GM18508 (cell line): ENCODE data around the gene ASCC1.

Experiments
- ATAC-seq: cut with Tn5 transposase; IDR thresholded peaks from one replicate; pipeline ENCODE4 v1.9.1; 2021; ENCODE audit warnings: moderate number of reproducible peaks; ENCODE audit not compliant: insufficient read depth, unreplicated experiment

The ASCC1 gene

DNA sequence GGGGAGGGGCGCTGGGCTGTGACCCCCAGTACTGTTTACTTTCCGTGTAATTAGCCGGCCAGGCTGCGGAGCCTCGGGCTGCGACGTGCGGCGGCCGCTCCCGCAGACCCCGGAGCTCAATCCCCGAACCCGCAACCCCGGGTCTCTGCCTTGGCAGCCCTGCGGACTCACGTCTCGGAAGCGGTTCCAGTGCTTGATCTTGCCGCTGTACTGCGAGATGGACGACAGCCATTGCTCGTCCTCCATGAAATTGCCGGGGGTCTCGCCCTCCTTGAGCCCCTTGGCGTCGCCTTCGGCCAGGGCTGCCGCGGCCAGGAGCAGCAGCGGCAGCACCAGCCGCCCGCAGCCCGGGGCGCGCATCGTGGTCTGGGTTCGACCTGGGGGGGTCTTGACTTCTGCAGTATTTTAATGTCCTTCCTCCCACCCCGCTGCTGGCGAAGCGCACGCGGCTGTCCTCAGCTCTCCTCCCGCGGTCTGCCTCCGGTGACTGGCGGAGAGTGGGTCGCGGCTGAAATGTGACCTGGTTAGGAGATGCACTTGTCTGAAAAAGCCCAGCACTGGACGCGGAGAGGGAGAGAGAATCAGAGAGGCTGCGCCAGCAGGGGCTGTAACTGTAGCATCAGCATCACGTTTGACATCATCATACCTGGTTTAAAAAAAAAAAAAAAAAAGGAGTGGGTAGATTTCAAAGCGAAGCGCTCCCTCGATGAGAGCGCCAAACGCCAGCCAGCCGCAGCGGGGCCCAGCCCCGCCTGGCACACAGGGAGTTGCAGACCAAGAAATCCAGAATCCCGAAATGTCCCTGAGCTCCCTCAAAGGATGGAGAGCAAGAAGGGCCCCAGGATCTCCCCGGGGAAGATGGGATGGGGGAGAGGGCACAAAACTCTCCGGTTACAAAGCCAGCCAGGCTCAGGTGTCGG, 127.8 kb downstream of the ASCC1 start, which contains the start of gene SPOCK2:
SPOCK2 (minus strand) TSS at position 583 of the 920 bp plus-strand sequence; CDS start at position 360, 223 bp downstream.
- ATAC-seq = no peak

DNA sequence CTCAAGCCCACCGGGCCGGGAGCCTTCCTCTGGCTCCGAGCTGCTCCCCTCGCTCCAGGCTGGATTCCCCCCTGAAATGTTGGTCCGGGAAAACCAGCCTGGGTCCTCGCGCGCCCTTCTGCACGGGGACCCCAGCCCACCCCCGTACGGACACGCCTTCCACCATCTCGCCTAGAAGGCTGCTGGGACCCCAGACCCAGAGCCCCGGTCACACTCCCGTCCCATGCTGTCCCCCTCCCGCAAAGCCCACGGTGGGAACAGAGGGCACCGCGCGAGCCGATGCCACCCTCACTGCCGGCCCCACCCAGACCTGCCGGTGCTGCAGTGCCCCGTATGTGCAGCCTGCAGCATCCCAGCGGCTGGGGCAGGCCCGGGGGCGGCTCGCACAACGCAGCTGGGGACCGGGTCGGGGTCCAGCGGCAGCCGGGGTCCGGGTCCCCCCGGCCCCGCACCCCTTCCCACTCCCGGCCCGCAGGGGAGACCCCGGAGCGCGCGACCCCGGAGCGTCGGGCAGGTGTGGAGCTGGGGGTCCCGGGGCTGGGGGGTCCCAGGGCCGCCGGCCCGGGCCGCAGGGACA, 128.6 kb downstream of the ASCC1 start:
- ATAC-seq = no peak

DNA sequence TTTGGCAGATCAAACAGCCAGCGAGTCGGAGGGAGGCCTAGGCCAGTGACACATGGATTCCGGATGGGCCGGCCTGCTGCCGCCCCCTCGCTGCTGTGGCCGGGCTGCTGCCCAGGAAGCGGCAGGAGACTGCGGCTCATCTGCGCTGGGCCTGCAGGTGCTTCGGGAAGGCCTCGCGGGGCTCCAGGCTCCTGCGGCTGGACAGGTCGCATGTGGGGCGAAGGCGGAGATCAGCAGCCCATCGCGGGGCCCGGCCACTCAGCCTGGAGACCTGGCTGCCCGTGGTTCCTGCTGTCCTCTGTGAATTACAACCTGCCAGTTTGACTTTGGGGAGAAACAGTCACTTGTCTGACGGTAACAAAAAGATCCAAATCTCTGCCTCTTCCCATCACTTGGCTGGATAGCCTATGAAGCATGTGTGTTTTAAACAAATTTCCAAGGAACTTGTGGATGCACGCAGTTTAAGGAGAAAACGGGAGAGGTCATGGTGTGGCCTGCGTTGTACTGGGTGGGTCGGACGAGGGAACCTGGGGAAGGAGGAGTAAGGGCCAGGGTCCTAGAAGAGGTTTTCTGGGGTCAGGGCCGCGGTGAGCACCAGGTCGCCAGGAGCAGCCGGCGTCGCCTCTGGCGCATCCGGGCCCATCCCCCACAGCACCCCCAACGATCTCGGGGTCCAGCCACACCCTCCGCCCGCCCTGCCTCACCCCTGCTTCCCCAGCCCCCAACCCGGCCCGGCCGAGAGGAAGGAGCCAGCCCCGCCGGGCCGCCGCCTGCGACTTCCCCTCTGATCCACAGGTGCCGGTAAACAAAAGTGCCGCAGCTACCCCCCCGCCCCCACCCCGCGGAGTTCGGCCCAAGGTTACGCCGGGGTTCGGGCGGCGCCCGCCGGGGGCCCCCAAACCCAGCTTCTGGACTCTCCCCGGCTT, 129.3 kb downstream of the ASCC1 start:
- ATAC-seq = no peak

DNA sequence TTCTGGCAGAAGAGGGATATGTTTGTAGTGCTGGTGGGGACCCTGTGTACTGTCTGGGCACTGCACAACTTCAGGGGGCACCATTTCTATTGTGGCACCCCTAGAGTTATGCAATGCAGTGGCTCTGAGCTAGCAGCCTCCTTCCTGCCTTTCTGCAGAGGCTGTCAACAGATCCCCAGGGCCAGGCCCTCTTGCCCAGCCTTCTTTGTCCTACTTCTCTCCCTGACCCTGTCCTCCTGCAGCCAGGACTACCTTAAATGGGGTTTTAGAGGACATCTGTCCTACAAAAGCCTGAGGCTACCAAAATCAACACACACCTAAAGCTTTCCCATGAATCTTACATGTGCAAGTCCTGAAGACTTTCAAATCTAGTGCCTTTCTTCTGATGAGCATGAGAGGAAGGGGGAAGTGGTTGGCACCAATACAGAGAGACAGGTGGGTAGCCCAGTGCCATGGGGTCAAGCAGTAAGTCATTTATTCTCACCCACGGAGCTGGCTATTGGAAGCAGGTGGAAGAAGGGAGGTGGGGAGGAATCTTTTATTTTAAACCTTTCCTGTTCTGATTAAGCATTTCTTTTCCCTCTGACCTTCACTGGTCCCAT, 130.1 kb downstream of the ASCC1 start:
- ATAC-seq = no peak

DNA sequence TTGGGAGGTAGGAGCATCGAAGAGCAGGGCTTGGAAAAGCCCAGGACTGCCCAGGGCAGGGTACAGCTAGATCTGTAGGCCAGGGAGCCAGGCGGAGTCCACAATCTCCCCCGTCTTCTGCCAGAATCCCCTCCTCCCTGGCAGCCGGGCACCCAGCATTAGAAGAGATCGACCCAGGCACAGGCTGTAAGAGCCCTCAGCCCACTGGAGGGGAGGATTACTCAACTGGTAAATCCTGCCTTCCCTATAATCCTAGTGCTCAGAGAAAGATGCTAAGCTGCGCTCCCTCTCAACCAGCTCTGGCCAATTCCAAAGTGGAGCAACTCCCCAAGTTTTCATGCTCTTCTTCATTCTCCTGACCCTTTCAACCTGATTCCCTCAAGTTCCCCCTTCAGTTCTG, 130.9 kb downstream of the ASCC1 start:
- ATAC-seq = no peak

DNA sequence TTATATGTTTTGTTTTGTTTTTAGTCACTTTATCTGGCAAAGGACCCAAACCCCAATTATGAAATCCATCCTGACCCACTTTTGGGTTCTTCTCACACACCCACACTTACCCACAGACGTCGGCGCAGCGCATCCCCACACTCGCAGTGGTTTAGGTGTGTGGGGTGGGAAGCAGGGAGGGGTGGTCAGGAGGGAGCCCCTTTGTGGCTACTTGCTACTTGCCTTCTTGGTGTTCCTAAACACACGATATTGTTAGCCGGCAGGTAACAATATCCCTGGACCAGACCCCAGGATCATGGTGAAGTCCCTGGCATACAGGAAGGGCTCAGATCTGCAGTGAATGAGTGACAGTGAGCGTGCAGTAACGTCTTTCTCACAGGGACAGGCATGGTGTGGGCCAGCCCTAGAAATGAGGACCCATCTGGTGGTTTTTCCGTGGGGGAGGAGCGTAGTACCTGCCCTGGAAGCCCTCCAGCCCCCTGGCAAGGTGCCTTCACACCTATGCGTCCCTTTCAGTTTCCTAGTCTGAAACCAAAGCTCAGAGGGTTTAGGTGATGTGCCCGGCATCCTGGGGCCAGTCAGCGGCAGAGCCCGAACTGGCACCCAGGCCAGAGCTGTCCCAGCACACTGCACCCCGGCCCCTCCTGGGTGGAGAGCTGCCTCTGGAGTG, 132.2 kb downstream of the ASCC1 start:
- no peak for ATAC-seq

DNA sequence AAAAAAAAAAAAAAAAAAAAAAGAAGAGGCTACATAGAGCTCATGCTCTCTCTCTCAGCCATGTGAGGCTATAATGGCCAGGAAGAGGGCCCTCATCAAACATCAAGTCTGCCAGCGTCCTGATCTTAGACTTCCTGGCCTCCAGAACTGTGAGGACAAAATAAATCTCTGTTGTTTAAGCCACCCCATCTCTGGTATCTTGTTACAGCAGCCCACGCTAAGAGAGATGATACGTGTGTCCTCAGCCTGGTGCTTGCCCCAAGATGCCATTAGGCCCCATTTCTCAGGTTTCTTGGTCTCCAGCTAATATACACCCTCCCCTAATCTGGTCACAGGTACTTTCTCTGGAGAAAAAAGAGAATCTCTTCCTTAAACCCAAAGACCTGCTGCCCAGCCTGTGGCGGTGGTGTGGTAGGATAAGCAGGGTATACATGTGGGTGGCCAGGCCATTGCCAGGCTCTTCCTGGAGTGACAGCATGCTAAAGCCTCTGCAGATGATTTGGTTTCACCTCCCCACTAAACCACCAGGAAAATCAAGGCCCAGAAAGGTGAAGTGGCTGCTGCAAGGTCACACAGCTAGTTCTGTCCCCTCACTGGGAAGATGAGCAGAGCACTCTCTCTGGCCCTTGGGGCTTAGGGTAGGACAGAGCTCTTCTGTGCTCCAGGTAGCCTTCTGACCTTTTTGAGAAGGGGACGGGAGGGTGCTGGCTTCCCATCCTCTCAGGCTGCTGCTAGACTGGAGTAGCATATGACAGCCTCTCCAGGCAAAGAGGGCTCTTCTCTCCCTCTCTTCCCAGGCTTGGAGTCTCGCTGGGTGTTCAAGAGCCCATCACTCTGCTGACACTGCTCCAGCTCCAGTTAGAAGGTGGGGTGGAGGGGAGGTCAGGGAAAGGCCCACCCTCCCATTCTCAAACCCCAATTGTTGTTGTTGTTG, 133.0 kb downstream of the ASCC1 start:
- ATAC-seq = no peak

DNA sequence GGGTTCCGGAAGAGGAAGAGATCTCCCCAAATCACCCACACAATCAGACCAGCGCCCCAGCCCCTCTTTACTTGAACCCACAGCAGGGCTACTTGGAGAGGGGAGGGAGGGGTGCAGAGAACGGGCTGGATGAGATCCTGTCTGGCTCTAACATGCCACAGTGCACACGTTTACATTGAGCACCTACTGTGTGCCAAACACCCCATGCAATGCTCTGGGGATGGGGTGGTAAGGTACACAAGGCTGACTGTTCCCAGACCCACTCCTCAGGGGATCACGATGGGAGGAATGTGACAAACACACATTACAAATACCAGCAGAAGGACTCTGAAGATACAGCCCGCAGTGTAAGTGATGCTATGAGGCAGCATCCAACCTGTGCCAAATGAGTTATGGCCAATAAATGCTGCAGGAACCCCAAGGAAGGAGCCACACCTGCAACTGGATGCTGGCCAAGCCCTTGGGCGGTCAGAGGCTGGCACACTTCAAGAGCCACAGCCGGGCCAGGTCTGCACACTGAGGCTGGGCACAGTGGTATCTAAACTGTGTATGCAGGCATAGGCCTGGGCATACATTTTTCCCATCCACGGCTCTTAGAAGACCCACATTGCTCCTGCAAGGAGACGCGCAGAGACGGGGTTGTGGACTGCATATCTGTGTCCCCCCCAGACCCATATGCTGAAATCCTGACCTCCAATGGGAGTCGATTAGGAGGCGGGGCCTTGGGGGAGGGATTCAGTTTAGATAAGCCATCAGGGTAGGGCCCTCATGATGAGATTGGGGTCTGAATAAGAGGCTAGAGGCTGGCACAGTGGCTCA, 134.1 kb downstream of the ASCC1 start:
- ATAC-seq = no peak

DNA sequence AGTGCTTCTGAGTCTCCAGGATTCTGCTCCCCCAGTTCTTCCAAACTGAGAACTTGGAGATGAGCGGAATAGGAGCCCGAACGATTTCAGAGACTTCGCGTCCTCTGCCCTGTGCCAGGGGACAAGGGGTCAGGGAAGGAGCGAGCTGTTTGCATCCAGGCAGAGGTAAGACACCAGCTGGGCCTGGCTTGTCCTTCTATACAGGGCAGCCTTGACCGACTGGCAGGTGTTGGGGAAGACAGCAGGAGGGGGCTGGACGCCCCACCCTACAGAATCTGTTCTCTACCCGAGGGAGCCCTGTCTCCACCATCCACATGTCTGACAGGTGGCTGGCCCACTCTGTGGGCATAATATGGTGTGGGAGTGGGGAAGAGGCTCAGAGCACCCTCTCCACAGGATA, 134.9 kb downstream of the ASCC1 start:
- no peak for ATAC-seq

DNA sequence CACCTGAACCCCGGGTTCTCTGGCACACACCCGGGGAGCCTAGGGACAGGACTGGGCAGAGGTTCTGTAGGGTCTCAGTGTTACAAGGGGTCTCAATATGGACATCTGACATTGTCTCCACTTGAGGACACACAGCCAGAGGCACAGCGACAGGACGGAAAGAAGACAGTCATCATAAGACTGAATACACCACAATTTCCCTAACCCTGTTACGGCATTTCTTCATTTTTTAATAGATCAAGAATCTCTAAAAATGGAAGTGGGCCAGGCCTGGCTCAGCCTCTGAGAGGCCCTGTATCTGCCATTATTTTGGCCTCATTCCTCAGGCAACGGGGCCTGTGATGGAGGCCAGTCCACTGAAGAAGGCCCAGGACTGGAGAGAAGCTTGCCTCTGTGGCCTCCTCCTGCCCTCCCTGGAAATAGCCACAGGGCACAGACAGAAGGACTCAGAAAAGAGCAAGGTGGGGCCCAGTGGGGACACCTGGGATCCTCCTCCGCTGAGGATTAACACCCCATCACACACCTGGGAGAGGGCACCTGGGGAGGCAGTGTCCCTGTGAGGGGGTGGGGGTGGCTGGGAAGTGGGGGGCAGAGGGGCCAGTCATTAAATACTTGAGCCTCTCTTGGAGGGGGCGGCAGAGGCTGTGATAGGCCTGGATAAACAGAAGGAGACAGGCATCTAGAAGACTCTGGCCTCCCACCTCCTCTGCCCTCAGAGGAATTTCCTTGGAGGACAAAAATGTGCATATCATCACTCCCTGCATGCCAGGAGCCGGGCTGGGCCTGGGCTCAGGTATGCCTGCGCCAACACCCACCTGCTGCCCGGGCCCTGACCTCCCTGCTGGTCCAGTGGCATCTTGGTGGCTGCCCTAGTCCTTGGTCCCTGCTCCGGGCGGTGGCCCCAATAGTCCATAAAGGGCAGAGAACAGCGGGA, 135.8 kb downstream of the ASCC1 start:
- ATAC-seq = no peak

DNA sequence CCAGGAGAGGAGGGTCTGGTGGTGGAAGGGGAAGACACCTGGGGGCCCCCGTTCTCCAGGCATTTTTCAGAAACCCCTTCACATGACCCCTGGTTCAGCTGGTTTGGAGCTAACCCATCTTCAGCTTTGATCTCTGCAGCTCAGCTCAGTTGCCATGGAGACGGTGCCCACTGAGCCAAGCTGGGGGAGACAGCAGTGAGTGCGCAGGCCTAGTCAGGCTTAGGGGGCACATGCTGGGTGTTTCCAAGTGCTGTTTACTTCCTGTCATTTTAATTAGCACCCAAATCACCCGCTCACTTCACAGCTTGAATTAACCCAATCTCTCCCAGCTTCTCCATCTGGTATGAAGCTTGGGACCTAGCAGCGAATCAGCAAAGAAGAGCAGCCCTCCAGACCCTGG, 136.7 kb downstream of the ASCC1 start:
- no peak for ATAC-seq

DNA sequence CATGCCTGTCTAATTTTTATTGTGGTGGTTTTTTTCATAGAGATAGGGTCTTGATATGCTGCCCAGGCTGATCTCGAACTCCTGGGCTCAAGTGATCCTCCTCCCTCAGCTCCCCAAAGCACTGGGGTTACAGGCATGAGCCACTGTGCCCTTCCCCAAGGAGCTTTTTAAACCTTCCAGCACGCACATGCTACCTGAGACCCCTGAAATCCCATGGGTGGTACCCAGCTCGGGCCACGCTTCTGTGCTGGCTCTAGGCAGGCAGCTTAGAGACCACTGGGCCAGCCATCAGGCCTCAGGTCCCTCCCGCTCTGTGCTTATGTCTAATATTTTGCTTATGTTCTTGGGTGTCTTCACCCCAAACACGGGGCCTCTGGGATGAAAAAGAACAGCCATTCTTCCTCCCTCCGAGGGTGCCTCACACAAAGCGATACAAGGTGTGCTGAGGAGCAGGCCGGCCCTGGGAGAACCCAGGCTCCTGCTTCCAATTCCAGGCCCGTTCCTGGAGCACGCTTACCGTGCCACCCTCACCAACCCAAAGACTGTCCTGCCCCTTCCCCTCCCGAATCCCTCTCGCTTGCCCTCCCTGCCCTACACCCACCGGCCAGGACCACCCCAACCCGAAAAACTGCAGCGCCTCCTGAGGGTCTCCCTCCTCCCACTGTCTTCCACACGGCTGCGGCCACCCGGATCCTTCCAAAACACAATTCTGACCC, 138.6 kb downstream of the ASCC1 start:
- no peak for ATAC-seq

DNA sequence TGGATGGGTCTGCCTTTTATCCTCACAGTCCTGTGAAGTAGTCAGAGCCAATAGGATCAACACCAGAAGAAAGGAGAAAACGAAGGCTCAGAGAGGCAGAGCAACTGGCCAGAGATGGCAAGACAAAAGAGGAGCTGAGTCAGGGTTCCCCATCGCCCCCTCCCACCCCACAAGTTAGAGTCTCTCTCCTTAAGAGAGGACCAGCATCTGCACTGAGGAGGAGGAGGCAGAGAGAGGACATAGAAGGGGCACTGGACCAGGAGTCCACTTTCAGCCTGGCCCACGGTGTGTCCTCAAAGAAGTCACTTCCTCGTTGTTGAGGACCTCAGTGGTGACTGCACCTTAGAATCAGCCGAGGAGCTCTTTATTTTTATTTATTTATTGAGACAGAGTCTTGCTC, 139.3 kb downstream of the ASCC1 start:
- no peak for ATAC-seq

DNA sequence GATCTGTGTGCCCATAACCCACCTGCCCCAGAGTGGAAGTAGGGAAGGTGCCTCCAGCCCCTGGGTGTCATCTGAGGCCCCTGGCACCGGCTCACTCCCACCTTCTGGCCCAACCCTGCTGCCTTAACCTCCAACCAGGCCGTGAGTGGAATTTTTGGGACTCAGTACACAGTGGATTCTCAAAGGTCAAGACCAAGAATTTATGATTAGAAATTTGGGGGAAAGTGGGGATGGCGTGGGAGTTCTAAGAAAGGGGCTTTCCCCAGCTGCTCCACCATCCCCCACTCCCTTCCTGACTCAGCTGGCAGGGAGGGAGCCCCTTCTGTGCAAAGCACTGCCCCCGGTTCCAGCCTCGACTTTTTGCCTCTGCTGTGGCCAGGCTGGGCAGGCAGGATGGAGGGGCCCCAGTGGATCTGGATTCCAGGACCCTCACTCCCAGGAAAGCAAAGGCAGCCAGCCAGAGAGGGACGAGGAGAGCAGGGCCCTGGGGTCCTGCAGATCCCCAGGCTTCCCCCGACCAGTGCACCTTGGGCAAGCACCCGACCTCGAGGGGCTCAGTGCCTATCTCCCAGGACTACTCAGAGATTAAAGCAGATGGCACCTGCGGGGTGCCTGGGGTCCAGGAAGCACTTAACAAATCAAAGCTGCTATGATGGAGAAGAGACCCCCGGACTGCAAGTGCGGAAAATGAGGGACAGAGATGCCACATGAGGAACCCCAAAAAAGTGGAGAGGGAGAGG, 140.5 kb downstream of the ASCC1 start:
- no peak for ATAC-seq

DNA sequence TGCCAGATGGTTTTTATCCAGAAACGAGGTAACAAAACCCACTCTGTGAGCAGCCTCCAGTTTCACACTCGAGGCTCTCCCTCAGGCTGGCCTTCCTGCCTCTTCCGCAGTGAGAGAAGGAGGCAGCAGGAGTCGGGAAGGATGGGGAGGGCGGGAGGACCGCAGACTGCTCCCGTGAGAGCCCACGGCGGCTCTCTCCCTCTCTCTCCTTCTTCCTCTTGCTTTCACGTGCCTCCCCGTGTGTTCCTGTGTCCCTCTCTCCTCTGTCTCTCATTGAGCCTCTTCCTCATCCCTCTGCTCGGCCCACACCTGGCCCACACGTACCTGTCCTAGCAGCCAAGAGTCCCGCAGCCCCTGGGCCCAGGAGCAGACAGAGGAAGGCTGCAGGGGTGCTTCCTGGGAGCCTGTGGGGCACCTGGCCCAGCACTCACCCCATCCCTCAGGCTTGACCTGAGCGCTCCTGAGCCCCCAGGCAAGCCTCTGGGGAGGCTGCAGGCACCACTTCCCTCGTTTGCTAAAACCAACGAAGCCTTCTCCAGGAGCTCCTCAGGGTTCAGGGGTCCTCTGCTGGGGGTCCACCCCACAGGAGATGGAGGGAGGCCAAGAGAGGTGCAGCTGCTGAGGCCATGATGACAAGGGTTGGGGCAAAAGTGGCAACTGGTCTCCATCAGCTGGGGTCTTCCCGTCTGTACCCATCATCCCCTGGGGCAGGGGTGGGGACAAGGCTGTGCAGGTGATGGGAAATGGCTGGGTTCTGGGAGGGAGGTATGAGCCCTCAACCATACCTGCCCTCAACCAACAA, 141.3 kb downstream of the ASCC1 start:
- no peak for ATAC-seq
